WTC11 (cell line): ENCODE results near the gene SLC8A2.

Experiments
- CTCF ChIP-seq: fragments of 200-600 bp; IDR thresholded peaks from 2 replicates; pipeline ENCODE4 v1.8.0; 2022; ENCODE audit warnings: antibody characterized with exemption
- TEAD4 ChIP-seq: sonication (generic); formaldehyde crosslinking; IDR thresholded peaks from 2 replicates; pipeline ENCODE4 v1.8.0; 2022; ENCODE audit warnings: mild to moderate bottlenecking, missing genetic modification reagents
- ZNF317 ChIP-seq: sonication (generic); formaldehyde crosslinking; IDR thresholded peaks from 2 replicates; pipeline ENCODE4 v1.8.1; 2023; ENCODE audit warnings: low read depth, mild to moderate bottlenecking, moderate library complexity, missing genetic modification reagents, borderline replicate concordance
- TF ChIP-seq, protein P1 (sequence below): sonication (generic); formaldehyde crosslinking; IDR thresholded peaks from 2 replicates; pipeline ENCODE4 v1.8.0; 2022; ENCODE audit warnings: mild to moderate bottlenecking, missing genetic modification reagents

DNA sequence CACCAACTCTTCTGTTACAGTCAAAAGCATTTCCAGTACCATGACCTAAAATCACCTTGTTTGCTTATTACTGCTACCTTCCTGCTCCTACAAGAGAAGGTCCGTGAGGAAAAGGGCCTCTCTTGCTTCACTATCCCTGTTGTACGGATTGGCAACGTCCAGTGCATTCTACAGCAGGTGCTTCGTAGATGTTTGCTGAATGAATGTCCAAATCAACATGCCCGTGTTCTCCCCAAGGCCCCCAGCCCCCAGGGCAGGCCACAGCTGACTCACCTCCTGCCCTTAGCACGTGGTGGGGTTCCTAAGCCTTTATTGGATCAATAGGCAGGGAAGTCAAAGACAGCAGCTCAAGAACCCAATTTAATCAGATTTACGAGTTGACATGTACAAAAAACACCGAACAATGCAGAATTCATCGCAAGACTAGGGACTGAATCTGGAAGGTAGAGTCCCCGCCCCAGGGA, 48.7 kb upstream of the SLC8A2 start:
- no peak for TF ChIP-seq ZNF317 (CRISPR knock-in tag)
- TF ChIP-seq CTCF, result no peak
- no peak for TF ChIP-seq TEAD4 (CRISPR knock-in tag)
- TF ChIP-seq, protein P1, sequence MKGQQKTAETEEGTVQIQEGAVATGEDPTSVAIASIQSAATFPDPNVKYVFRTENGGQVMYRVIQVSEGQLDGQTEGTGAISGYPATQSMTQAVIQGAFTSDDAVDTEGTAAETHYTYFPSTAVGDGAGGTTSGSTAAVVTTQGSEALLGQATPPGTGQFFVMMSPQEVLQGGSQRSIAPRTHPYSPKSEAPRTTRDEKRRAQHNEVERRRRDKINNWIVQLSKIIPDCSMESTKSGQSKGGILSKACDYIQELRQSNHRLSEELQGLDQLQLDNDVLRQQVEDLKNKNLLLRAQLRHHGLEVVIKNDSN, result no peak
